NCI-H2107 treated with DMSO at 0.1 percent for 48 hours (cell line): ENCODE measurements around the gene ADARB1.

Experiments used
- DNase-seq: peaks from one replicate; lab custom pipeline; 2025; ENCODE audit not compliant: unreplicated experiment; lab: John Stamatoyannopoulos, UW

ADARB1 gene

DNA sequence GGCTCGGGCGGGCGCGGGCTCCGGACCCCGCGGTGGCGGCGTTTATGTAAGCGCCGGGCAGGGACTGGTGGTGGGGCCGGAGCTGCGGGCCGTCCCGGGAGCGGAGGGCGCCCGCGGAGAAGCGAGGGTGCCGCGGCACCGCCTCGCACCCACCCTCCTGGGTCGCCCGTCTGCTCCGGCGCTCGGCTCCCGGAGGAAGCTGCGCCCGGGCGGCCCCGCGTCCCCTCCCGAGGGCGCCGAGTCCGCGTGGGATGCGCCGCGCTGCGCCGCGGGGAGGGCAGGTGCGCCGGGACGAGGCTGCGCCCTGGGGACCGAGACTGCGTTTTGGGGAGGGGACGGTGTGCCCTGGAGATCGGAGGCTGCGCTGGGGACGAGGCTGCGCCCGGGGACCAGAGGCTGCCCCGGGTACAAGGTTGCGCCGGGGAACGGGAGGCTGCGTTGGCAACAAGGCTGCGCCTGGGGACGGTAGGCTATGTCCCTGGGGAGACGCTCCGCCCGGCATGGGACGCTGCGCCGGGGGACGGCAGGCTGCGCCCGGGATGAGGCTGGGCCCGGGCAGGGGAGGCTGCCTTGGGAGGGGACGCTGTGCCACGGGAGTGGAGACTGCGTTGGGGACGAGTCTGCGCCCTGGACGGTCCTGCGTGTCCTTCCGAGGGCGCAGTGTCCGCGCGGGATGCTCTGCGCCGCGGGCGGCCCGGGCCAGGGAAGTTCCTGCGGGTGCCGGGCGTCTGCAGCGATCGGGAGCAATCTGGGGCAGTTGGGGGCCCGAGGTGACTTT is 627 bp downstream of the ADARB1 start:
- DNase-seq = peak; percentile 7

DNA sequence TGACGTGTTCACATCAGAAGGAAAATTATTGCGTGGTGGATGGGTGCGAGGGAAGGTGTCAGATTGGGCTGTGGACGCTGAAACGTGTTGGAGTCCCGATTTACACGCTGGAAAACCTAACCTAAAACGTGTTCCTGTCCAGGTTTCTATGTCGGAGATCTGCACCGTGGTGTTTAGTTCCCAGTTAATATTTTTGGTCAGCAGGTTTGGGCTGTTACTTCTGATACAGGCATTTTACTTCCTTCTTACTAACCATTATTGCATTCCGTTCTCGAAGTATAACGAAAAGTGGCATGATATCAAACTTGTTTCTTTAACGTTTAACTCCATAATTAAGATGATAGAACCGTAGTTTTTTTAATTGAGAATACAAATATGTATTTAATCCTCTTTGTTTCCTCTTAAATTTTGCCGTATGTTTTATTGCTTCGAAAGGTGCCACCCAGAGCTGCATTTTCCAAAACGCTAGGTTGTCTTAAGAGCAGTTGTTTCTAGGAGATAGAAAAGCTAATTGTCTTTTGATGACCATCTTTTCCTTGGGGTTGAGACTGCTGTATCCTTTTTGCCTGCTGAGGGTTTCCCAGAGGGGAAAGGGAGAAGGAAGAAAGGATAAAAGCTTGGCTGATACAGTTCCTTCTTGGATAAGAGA is 1.3 kb downstream of the ADARB1 start:
- no peak for DNase-seq

DNA sequence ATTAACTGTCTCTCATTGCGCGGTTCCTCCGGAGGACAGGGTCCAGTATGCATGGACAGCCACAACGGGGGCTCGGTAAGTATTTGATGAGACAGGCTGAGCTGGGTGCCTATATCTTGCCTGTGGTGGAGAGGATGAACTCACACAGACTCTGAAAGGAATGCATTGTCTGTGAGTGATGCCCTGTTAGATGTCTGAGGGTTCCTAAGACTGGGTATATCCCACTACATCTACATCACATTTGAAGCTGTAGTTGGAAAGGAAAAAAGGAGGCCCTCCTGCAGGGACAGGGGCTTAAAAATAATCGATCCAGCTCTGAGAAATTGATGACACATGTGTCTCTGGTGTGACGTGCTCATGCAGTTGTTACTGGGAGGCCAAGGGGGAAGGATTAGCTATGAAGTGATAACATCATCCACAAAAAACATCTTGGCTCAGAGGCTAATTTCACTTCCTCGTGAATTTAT is 1.9 kb downstream of the ADARB1 start:
- DNase-seq = no peak

DNA sequence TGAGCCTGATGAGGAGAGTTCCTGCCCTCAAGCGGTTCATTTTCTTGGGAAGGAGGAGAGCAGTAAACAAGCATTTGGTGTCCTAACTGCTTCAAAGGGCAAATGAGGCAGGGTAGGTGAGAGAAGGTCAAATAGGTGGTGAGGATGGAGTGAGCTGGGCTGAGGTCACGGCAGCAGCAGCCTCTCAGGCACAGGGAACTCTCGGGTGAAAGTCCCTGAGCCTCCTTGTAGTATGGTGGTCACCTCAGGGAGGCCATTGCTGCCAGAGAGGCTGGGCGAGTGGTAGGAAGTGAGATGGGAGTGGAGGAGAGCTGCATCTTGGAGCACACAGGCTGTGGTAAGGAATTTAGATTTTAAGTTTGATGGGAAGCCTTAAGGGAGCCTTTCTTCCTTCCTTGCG is 4.0 kb downstream of the ADARB1 start:
- DNase-seq = no peak

DNA sequence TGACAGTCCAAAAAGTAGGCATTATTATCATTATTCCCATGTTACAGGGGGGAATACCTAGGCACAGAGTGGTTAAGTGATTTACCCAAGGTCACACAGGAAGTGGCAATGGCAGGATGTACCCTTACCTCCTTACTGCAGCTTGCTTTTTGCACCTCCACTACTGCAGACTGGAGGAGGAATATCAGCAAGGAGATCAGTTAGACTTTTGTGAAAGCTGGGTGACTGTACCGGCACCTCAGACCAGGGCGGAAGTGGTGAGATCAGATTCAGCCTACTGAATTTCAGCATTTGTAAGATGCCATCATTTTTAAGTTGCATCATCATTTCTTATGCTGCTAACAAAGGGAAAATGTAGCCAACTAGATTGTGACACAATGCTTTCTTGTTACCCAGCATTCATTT is 4.5 kb downstream of the ADARB1 start:
- DNase-seq = no peak

DNA sequence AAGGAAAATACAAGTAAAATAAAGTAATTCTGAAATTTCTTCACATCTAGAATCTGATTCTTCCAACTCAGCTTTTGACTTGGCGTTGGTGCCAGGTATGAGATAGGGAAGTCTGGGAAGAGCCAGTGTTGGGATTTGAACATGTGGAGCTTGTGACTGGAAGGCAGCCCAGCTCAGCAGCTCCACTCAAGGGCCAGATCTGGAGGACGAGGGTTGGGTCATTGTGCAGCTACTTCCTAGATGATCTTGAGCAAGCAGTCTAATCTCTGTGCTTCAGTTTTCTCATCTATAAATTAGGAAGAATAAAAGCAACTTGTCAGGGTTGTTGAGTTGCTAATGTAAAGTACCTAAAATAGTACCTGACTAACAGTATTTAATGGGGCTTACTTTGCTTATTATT is 5.0 kb downstream of the ADARB1 start:
- no peak for DNase-seq

DNA sequence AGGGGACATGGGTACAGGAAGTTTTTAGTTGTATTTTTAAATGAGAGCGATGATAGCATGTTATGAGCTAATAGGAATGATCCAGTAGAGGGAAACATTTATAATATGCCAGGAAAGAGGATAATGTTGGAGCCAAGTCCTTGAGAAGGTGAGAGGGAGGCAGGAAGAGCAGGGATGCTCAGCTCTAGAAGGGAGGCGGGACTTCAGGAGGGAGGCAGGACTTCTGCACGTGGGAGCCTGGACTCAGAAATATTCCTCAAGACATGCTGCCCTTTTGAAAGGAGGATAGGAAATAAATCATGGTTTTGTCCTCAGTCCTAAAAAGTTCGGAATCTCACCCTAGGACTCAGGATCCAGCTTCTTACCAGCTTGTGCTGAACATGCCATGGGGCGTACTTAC is 5.9 kb downstream of the ADARB1 start:
- DNase-seq = no peak

DNA sequence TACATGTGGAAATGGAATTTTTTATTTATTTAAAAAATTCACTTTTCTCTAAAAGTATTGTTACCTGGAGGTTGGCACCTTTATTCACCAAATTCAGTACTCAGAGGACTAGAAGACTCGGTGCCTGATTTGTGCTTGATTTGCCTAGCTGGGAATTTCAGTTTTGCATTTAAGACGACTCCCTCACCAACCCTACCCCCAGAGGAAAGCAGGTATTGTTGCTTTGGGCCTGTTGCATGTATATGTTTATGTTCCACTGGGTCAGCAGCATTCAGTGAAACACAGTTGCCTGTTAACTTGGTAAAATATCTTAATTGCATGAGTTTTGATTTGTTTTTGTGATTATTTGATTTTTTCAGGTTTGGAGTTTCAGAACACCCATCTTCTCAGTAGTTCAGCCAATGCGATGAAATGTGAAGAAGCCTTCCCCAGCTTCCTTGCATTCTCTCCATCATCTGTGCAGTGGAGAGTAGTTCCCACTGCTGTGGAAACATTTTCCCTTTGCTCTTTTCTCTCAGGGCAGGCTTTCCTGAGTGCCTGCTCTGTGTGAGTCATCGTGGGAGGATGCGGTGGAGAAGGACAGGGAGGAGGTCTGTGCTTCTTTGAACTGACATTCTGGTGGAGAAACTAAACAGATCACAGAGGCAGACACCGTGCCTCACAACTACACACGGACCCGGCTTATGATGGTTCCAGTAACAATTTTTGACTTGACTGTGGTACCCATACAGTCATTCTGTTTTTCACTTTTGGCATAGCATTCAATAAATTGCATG is 6.4 kb downstream of the ADARB1 start:
- no peak for DNase-seq

DNA sequence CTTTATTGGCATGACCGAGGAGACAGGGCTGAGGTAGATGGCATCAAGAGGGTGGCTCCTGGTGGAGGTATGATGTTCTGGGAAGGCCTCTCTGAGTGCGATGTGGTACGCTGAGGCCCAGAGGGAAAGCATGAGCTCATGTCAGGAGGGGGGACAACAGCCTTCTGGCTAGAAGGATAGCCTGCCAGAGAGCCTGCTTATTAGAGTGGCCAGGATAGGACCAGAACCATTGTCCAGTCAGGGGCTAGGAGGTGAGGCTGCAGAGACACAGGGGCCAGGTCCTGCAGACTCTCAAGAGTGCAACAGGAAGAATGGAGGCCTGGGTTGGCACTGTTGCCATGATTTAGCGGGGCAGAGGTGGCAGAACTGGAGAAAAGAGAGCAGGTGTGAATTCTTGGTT is 7.3 kb downstream of the ADARB1 start:
- no peak for DNase-seq

DNA sequence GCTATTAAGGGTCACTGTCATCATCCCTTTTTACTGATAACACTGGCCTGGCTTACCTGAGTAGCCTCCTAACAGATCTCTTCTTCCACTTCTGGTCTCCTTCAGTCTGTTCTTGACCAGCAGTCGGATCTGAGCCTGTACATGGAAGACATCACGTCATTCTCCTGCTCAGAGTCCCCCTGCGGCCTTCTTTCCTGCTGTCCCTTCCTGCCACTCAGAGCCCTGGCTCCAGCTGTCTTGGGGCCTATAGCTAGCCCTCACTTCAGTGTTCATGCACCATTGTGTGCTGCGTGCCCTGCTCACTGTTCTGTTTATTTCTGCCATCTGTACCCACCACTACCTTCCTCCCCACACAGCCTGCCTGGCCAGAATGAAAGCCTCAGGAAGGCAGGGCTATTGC is 8.4 kb downstream of the ADARB1 start:
- no peak for DNase-seq

DNA sequence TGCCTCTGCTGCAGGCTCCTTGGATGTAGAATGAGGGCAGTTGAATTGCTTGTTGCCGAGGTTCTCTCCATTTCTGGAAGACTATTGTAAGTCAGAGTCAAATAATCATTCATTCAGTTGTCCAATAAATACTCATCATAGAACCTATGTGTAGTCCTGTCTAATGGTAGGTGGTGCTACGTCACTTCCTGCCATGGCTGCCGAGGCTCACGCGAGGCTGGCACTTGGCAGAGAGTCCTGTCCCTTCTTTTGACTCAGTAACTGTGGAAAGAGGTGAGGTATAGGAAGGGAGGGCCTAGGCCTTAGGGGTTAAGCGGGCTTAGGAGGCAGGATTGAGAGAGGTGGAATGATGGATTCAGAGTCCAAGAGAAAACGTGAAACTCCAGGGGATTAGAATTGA is 9.7 kb downstream of the ADARB1 start:
- DNase-seq = no peak

DNA sequence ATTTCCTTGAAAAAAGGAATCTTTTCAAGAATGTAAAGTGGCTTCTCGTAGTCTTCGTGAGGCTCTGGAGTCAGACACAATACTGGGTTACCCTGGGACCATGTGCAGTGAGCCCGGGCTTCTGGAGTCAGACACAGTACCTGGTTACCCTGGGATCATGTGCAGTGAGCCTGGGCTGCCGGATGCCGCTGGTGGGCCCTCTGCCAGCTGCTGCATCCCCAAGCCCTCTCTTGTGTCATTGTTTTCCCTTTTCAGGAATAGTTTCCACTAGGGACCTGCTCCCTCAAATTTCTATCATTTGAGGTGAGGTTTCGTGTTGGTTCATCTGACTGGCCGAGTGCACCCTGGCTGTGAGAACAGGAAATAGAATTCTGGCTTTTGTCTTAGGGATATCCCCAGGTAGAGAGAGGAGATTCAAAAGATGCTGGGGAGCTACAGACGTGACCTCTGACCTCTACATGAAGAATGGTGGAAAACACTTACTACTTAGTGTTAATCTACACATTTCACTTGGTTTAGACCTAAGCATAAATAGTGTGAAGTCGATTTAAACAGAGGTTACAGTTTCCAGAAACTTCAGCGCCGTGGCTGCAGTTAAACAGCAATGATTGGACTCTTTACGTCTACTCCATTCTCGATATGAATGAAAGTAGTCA is 10.6 kb downstream of the ADARB1 start:
- DNase-seq = no peak

DNA sequence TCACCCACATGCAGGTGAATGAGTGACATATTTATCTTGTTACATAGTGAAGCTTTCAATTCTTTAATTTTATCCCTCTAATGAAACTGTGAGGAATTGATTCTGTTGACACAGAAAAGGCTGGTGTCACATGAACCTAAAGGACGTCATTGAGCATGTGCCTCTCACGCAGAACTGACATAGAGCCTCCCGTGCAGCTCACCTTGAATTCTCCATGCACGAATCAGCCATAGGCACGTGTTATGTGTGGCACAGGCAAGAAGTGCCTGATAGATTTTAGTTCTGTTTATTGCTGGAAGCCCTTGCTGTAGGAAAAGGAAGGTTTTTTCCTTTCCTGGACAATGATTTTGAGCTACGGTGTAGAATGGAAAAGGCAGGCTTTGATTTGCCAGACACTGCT is 11.3 kb downstream of the ADARB1 start:
- no peak for DNase-seq

DNA sequence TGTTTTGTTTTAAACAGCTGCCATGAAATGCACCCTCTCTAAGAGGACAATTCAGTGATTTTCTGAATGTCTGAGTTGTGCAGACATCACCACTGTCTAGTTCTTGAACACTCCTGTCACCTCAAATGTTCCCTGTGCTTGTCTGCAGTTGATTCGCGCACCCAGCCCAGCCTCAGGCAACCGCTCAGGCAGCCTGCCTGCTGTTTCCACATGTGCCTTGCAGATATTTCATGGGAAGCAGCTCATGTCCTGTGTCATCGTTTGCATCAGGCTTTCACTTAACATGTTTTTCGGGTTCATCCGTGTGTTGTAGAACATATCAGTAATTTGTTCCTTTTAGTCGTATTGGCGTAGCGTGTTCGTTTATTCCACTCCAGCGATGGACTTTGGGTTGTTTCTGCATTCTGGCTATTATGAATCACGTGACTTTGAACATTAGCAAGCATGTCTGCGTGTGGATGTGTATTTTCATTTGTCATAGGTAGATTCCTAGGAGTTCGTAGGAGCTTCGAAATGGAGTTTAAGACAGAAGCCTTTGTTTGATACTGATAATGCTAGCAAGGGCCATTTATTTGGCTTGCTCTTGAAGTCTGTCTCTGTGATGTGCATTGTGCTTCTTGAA is 12.1 kb downstream of the ADARB1 start:
- DNase-seq = no peak

DNA sequence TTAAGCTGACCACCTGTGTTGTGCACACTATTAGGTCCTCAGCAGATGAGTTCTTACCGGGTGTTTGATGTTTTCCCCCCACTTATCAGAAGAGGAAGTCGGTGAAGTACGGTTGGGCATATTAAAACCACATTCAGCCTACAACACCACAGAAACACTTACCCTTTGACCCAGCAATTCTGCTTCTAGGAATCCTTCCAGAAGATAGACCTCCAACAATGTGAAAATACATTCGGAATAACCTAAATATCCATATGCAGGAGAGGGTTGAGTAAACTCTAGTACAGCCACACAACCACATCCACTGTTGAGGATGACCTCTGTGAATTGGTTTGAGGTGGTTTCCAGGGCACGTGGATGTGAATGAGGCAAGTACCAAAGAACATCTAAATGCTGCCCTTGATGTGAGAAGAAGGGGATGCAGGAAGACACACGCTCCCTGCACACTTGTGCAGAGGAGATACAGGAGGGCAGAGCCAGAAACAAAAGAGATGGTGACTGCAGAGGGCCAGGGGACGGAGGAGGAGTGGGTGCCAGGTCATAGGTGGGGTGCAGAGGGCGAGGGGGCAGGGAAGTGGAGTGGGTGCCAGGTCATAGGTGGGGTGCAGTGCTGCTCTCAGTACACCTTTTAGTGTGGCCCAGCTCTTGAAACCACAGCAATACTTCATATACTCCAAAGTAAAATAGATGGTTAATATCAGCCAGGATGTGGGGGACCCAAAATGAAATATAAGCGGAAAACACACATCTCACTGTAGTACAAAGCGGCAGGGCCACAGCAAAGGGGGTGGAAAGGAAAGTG is 12.8 kb downstream of the ADARB1 start:
- no peak for DNase-seq

DNA sequence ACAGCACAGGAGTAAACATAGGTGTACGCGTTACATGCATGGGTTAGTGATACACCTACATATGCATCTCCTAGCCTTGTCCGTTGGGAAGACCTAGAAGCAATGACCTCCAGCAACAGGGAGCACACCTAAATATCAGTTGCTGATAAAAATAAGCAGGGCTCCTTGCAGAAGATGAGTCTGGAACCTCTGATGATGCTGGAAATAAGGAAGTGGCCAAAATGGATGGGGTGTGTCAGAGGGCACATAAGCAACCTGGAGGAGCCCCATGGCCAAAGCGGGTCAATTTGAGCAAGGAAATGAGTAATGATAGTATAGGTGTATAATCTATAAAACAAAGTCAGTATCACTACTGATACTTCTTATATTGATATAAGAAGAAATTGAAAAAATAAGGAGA is 13.7 kb downstream of the ADARB1 start:
- no peak for DNase-seq

DNA sequence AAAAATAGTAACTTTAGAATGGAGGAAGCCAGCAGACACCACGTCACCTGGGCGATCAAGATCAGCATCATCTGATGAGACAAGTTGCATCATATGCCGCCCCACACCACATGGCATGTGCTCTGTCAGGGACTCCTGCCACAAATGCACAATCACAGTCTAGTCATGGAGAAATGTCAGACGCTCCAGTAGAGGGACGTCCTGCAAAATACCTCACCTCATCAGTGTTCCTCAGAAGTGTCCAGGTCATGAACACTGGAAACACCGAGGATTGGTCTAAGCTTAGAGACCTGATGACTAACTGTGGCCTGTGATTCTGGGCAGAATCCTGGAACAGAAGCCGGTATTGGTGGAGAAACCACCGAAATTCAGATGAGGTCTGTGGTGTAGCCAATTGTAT is 14.3 kb downstream of the ADARB1 start:
- no peak for DNase-seq

DNA sequence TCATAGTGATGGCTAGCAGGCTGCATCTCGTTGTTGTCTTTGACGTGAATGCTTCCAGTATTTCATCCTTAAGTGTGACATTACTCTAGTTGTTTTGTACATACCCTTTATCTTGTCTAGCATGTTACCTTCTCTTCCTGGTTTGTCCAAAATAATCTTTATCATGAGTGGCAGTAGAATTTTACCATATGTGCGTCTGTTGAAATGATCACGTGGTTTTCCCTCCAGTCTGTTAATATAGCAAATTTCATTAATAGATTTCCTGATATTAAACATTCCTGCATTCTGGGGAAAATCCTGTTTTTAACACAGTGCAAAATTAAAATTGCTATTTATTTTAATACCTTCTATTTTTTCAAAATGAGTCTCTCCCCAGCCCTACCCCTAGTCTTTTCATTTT is 15.6 kb downstream of the ADARB1 start:
- DNase-seq = no peak

DNA sequence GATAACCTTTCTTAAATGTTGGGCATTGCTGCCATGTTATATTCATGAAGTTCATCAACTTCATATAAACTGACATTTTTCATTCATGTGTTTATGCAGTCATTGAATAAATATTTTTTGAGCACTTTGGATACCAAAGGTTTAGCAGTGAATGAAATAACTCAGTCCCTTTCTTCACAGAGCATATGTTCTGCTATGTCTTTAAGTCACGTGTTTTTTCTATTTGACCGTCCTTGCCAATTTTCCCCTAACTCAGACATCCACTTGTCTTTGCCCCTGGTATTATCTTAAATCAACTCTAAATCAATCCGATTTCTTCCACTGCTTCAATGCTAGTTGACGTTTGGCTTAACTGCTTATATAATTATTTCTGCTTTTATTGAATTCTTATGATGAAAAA is 16.6 kb downstream of the ADARB1 start:
- no peak for DNase-seq
